Erythroblast (primary cell): Measurements from ENCODE around the gene FNIP2.

Source experiments
- GATA1 ChIP-seq: IDR thresholded peaks from 2 replicates; pipeline ENCODE4 v1.6.1; 2011; ENCODE audit warnings: low read depth, mild to moderate bottlenecking, control low read depth, low read length, moderate library complexity
- POLR2A ChIP-seq: IDR thresholded peaks from 2 replicates; pipeline ENCODE4 v1.6.1; 2011; ENCODE audit warnings: mild to moderate bottlenecking, low read length

GRCh38 chr4:158807691-158808090 lies 38.9 kb downstream of the FNIP2 start:
- TF ChIP-seq POLR2A (no peak), GATA1 (no peak)
